Measurements from ENCODE around the gene EFCAB8.
"Not testable (repeated sequence)": the region's sequence is repeated elsewhere in the genome, so short reads cannot be mapped to it uniquely, and the experiment has no call there.

EFCAB8 gene

GRCh38 chr20:32889281-32889680, 30.6 kb downstream of the EFCAB8 start:
- no peak for DNase-seq

DNA sequence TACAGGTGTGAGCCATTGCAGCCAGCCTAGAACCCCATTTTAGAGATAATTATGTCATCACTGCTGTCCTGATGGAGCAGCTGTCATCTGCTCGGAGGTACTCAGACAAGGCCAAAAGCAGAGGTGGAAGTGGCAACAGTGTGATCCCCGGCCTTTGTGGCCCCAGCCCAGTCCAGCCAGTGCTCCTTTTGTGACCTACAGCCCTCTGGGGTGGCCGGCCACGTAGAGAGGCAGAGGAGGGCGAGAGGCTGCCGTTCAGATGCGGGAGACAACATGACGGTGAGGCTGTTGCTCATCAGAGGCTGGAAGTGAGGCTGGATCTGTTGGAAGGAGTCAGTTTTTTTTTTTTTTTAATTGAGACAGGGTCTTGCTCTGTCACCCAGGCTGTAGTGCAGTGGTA, 32.8 kb downstream of the EFCAB8 start:
- DNase-seq: no peak

GRCh38 chr20:32891926-32892660, 33.4 kb downstream of the EFCAB8 start:
- DNase-seq: no peak

- DNase-seq: no peak
Measured at GRCh38 chr20:32893263-32894025, 34.7 kb downstream of the EFCAB8 start.

- peak; percentile 13 for DNase-seq
Measured at GRCh38 chr20:32894026-32894483, 35.3 kb downstream of the EFCAB8 start.

- DNase-seq: no peak
Measured at GRCh38 chr20:32894711-32895355, 36.1 kb downstream of the EFCAB8 start.

DNA sequence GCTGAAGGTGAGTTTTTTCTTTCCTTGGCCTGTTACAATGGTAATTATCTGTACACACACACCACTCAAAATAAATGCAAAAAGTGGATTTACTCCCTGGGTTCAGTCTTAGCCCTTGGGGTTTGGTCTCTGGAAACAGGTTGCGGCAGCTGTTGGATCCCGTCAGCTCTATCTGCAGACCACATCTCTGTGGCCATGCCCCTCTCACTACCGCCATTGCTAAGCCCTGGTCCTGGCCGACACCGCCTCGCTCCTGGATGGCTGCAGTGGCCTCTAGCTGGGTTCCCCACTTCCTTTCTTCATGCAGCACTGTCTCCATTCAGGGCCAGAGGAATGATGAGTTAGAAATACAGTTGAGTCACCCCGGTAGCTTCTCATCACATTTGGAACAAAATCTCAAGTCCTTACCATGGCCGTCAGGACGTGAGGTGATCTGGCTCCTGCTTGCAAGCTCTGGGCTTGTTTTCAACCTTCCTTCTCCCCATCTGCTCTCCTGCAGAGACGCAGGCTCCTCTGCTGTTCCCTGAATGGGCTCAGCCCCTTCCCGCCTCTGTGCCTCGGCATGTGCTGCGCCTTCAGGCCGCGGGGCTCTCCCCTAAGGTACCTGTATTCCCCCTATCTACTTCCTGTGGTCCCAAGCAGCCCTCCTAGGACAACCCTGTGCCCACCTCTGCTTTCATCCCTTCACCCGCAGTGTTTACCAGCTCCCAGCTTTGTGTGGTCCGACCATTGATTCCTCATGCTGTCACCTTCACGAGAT, 38.0 kb downstream of the EFCAB8 start:
- DNase-seq: no peak

GRCh38 chr20:32898729-32899128, 40.0 kb downstream of the EFCAB8 start:
- DNase-seq: no peak

DNA sequence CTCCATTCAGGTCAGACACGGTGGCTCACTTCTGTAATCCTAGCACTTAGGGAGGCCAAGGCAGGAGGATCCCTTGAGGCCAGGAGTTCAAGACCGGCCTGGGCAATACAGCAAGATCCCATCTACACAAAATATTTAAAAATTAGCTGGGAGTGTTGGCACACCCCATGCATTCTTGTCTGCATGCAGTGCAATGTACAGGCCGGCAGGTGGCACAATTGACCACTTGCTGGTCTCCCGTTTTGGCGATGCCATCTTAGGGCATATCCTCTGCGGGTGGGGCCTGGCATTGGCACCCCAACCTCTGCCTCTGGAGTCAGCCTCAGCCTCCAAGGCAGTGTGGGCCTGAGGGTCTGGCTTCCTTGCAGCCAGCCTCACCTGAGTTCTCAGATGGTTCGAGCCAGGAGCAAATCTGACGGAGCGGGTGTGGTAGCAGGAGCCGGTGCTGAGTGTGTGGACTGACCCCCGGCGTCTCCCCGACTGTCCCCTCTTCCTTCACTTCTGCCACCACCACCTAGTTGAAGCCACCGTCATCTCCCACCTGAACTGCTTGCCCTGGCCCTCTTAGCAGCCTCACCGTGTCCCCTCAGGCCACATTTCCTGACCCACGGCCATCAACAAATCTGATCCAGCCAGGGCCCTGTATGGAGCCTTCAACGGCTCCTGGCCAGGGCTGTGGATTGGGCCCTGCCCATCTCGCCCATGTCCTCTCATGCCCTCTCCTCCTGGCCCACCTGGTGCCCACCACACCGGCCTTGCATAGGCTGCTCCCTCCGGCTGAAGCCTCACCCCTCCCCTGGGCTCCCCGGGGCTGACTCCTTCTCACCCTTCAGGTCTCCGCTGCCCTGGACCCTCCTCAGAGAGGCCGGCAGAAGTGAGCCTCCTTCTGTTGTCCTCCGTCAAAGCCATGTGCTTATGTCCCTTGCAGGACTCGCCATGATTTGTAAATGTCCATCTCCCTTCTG, 44.0 kb downstream of the EFCAB8 start:
- DNase-seq: peak; percentile 75

GRCh38 chr20:32903666-32904175, 45.0 kb downstream of the EFCAB8 start:
- no peak for DNase-seq

DNA sequence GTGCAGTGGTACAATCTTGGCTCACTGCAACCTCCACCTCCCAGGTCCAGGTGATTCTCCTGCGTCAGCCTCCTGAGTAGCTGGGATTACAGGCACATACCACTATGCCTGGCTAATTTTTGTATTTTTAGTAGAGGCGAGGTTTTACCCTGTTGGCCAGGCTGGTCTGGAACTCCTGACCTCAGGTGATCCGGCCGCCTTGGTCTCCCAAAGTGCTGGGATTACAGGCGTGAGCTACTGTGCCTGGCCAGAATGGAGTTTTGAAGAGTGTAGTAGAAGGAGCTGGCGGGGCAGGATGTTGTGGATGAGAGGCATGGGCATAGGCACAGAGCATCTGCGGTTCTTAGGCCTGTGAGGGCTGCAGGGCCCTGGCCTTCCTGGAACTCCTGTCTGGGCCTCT, 46.0 kb downstream of the EFCAB8 start:
- DNase-seq: not testable (repeated sequence)

DNA sequence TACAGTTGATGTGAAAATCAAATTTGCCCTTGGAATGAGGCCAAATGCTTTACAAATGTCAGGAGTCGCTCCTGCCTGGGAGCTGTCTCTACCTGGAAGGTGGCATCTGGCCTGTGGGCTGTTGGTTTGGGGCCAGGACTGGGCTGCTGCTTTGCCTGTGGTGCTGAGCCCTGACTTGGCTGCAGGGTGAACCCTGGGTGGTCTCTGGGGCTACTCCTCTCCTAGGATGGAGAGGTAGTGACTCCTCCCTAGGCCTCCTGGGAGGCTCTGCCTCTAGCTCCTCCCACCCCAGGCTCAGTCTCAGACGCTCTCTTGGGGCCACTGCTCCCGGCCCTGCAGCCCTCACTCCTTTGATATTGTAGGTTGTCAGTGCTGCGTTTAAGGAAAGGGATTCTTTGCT, 47.5 kb downstream of the EFCAB8 start:
- no peak for DNase-seq

DNA sequence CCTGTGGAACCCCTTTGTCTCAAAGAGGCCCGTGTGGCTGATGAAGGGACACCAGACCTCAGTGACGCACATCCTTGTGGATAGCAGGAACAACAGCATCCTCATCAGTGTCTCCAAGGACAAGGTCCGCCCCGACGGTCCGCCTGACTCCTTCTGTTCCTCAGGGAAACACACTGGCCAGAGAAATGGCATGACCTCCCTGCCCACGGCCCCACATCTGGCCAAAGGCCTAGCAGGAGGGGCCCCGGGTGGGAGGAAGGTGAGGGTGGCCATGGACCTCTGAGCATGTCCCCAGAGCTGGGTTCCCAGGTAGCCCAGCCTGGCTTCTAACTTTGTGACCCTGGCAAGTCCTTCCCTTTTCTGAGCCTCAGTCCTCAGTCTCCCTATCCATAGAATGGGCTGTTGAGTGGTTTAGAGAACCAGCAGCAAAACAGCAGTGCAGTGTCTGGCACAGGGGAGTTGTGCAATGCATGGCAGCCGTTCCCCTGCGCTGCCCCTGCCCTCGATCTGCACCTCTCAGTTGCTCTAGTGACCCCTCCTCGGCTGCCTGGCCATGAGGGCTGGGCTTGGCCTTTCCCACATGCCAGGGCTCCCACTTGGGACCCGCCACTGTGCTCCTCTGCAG, 48.3 kb downstream of the EFCAB8 start:
- no peak for DNase-seq

DNA sequence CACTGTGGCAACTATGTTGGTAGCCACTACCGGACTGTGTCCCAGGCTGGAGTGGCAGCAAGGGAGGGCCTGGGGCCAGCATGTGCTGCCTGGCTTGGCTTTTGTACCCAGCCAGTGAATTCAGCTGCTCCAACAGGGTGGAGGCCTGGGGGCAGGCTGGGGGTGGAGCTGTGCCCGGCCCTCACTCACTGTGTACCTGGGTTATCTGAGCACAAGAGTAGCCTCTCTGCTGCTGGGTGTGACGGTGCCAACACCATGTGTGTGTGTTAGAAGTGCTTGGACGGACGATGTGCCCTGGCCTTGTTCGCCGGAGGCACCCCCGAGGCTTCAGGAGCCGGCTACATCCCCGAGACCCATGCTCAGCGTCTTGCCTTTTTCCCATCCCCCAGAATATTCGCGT, 49.2 kb downstream of the EFCAB8 start:
- DNase-seq: no peak

DNA sequence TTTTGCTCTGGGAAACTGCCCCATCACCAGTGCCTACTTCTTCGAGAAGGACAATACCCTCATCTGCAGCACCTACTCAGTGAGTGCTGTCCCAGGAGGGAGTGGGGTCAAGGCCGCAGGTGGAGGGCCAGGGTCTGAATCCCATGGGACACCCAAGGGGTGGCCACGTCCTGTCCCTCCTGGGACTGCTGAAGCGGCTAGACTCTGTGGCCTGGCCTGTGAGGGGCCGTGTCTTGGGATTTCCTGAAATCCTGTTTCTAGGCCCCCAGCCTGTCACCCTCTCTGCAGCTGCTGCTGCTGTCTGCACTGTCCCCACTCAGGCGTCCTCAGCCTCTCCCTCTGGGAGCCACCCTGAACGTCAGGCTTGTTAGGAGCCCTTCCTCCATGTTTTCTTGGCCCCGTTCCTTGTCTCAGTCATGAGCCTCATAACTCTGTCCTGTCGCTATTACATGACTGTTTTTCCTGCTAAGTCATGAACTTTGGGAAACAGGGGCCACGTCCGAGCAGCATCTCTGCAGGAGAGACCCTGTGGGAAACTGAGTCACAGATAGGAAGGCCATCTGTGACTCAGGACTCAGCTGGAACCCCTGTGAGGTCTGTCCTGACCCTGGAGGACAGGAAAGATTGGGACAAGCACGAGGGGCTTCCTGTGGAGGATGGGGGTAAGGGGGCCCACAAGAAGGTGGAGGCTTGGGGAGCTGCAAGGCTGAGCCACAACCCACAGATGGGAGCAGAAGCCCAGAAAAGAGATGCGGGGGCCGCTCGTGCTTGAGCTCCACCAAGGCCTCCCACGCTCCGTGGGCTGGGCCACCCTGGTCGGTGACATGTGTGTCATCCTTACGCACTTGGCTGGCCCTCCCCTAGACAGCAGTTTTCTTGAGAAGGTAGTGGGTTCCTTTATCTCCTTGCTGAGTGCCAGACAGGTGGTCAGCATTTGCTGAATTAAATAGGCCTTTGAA, 49.9 kb downstream of the EFCAB8 start:
- no peak for DNase-seq

DNA sequence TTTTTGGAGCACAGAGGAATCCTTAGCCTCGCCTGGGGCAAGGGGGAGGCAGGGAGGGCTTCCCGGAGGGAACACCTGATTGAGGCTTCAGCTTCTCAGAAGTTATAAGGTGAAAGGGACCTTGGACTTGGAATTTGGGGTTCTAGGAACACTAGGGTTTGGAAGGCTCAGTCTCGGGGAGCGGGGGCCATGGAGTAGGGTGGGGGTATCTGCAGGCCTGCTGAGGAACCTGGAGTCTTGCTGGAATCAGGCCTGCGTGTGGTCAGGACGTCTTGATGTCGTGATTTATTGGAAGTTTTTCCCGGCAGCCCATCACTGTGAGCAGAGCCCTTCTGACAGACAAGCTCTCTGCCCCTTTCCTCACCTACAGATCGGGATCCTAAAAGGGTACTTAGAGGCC, 50.7 kb downstream of the EFCAB8 start:
- DNase-seq: no peak

DNA sequence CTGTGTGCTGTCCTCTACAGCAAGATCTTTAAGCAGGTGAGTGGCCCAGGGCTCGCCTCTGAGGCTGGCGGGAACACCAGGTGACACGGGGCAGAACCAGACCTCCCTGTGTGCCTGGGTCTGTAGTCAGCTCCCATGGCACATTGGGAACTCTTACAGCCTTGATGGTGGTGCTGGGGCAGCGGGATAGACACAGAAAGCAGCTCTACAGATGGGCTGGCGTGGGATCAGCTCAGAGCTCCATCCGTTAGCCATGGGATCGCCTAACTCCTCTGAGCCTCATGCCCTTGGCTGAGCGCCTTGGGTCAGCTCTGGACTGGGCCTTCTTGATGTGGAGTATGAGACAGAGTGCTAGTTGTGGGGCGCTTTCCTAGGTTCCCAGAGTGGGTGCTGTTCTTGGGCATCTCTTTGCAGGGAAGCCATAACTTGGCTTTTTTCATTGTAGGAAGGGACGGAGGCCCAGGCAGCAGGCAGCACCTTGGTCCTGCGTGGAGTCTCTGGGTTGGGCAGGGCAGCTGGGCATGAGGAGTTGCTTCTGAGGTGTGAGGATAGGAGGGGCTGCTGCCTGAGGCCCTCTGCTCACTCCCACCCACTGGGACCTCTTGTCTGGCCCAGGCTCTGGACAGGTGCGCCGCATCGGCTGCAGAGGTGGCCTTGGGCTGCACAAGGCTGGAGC, 51.3 kb downstream of the EFCAB8 start:
- DNase-seq: no peak

DNA sequence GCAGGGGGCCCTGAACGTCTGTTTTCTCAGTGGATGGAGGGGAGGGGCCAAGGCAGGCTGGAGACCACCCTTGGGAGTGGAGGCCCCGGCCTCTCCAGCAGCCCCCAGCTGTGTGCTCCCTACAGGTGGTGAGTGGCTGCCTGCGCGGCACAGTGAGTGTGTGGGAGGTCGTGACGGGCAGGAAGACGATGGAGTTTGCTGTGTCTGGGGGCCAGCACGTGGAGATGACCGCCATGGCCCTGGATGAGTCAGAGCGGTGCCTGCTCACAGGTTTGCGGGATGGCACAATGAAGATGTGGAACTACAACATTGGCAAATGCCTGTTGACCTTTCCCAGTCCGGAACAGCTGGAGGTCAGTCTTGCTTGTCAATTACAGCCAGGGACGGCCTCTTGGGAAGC, 52.6 kb downstream of the EFCAB8 start:
- DNase-seq: no peak

- DNase-seq: no peak
Measured at GRCh38 chr20:32912688-32913087, 54.0 kb downstream of the EFCAB8 start.
